ENCODE data around the gene PCDH15.
"Not testable (repeated sequence)": the region's sequence is repeated elsewhere in the genome, so short reads cannot be mapped to it uniquely, and the experiment has no call there.

Gene PCDH15

GRCh38 chr10:54525816-54526215 is 275.2 kb downstream of the PCDH15 start:
- H3K27me3 ChIP-seq (ENCODE audit: control insufficient read depth, insufficient read depth, low read length), result no peaks in the 10 kb centered on the region
- H3K4me3 ChIP-seq (ENCODE audit: low read length), result no peak overlapping the region
- H3K9ac ChIP-seq (ENCODE audit: low read length), result no peak overlapping the region
- no peaks in the 10 kb centered on the region for H3K4me1 ChIP-seq (ENCODE audit: control insufficient read depth, insufficient read depth, low read length)
- H3K36me3 ChIP-seq (ENCODE audit: control insufficient read depth, insufficient read depth, low read length), result no peaks in the 10 kb centered on the region
- H3K9me3 ChIP-seq (ENCODE audit: control insufficient read depth, low read length), result no peaks in the 10 kb centered on the region

GRCh38 chr10:54515244-54515643 is 285.8 kb downstream of the PCDH15 start:
- H3K27me3 ChIP-seq (ENCODE audit: control insufficient read depth, insufficient read depth, low read length); H3K9me3 ChIP-seq (ENCODE audit: control insufficient read depth, low read length); H3K36me3 ChIP-seq (ENCODE audit: control insufficient read depth, insufficient read depth, low read length); H3K4me1 ChIP-seq (ENCODE audit: control insufficient read depth, insufficient read depth, low read length); H3K4me3 ChIP-seq (ENCODE audit: low read length); H3K9ac ChIP-seq (ENCODE audit: low read length): not testable (repeated sequence)

- no peak overlapping the region for H3K9ac ChIP-seq (ENCODE audit: low read length)
- H3K9me3 ChIP-seq (ENCODE audit: control insufficient read depth, low read length), result no peaks in the 10 kb centered on the region
- H3K36me3 ChIP-seq (ENCODE audit: control insufficient read depth, insufficient read depth, low read length), result no peaks in the 10 kb centered on the region
- H3K4me1 ChIP-seq (ENCODE audit: control insufficient read depth, insufficient read depth, low read length), result no peaks in the 10 kb centered on the region
- no peaks in the 10 kb centered on the region for H3K27me3 ChIP-seq (ENCODE audit: control insufficient read depth, insufficient read depth, low read length)
- no peak overlapping the region for H3K4me3 ChIP-seq (ENCODE audit: low read length)
These were observed 297.2 kb downstream of the PCDH15 start for GRCh38 chr10:54503863-54504262.

DNA sequence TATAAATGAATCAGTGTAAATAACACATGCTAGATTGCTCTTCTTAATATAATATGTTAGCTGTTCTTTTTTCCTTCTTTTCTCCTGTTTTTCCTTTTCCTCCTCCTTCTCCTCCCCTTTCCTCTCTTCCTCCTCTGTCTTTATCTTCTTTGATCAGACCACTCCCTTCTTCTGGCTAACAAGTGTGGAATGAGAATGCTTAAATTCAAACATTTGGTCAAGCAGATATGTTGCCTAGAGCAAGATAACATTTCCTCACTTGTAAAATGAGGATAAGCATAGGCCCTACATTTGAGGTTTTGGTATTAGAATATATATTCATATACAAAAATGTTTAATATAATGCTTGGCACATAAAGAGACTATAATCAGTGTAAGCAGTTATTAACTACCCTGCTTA is 299.1 kb downstream of the PCDH15 start:
- H3K36me3 ChIP-seq (ENCODE audit: control insufficient read depth, insufficient read depth, low read length), result no peaks in the 10 kb centered on the region
- H3K4me3 ChIP-seq (ENCODE audit: low read length), result no peak overlapping the region
- H3K9me3 ChIP-seq (ENCODE audit: control insufficient read depth, low read length), result no peaks in the 10 kb centered on the region
- no peaks in the 10 kb centered on the region for H3K27me3 ChIP-seq (ENCODE audit: control insufficient read depth, insufficient read depth, low read length)
- no peaks in the 10 kb centered on the region for H3K4me1 ChIP-seq (ENCODE audit: control insufficient read depth, insufficient read depth, low read length)
- H3K9ac ChIP-seq (ENCODE audit: low read length), result no peak overlapping the region

DNA sequence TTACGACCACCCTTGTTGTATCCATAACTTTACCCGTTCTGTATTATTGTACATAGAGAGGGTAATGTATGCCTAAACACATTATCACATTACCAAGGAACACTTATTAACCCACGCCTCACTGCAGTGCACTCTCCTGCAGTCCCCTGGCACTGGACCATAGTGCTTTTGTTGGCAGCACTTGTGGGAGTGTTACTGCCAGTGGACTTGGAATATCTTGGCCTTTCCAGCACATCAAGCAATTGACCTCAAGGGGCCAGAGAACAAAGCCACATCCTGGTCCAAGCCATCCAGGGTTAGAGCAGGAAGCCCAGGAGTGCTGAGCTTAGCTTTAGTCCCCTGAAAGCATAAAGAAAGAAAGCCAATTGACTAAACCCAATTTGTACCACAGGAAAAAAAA is 304.2 kb downstream of the PCDH15 start:
- Histone ChIP-seq H3K4me1 (ENCODE audit: control insufficient read depth, insufficient read depth, low read length) (no peaks in the 10 kb centered on the region), H3K9ac (ENCODE audit: low read length) (no peak overlapping the region), H3K4me3 (ENCODE audit: low read length) (no peak overlapping the region), H3K9me3 (ENCODE audit: control insufficient read depth, low read length) (no peaks in the 10 kb centered on the region), H3K27me3 (ENCODE audit: control insufficient read depth, insufficient read depth, low read length) (no peaks in the 10 kb centered on the region), H3K36me3 (ENCODE audit: control insufficient read depth, insufficient read depth, low read length) (no peaks in the 10 kb centered on the region)

GRCh38 chr10:54487743-54488142 is 313.3 kb downstream of the PCDH15 start:
- Histone ChIP-seq H3K9me3 (ENCODE audit: control insufficient read depth, low read length) (no peaks in the 10 kb centered on the region), H3K9ac (ENCODE audit: low read length) (no peak overlapping the region), H3K4me1 (ENCODE audit: control insufficient read depth, insufficient read depth, low read length) (no peaks in the 10 kb centered on the region), H3K4me3 (ENCODE audit: low read length) (no peak overlapping the region), H3K36me3 (ENCODE audit: control insufficient read depth, insufficient read depth, low read length) (no peaks in the 10 kb centered on the region), H3K27me3 (ENCODE audit: control insufficient read depth, insufficient read depth, low read length) (no peaks in the 10 kb centered on the region)

- Histone ChIP-seq H3K27me3 (ENCODE audit: control insufficient read depth, insufficient read depth, low read length) (no peaks in the 10 kb centered on the region), H3K9ac (ENCODE audit: low read length) (no peak overlapping the region)
These were observed 315.1 kb downstream of the PCDH15 start for GRCh38 chr10:54485971-54486370.

GRCh38 chr10:54484186-54484585 is 316.8 kb downstream of the PCDH15 start:
- Histone ChIP-seq H3K4me1 (ENCODE audit: control insufficient read depth, insufficient read depth, low read length) (no peaks in the 10 kb centered on the region), H3K4me3 (ENCODE audit: low read length) (no peak overlapping the region), H3K9ac (ENCODE audit: low read length) (no peak overlapping the region), H3K36me3 (ENCODE audit: control insufficient read depth, insufficient read depth, low read length) (no peaks in the 10 kb centered on the region), H3K27me3 (ENCODE audit: control insufficient read depth, insufficient read depth, low read length) (no peaks in the 10 kb centered on the region), H3K9me3 (ENCODE audit: control insufficient read depth, low read length) (no peaks in the 10 kb centered on the region)

More at GRCh38 chr10:54485971-54486370, 315.1 kb downstream of the PCDH15 start:
- H3K36me3 ChIP-seq (ENCODE audit: control insufficient read depth, insufficient read depth, low read length), result no peaks in the 10 kb centered on the region
- H3K4me3 ChIP-seq (ENCODE audit: low read length), result no peak overlapping the region
- no peaks in the 10 kb centered on the region for H3K4me1 ChIP-seq (ENCODE audit: control insufficient read depth, insufficient read depth, low read length)
- H3K9me3 ChIP-seq (ENCODE audit: control insufficient read depth, low read length), result no peaks in the 10 kb centered on the region

- Histone ChIP-seq H3K27me3 (ENCODE audit: control insufficient read depth, insufficient read depth, low read length) (no peaks in the 10 kb centered on the region), H3K9me3 (ENCODE audit: control insufficient read depth, low read length) (no peaks in the 10 kb centered on the region), H3K36me3 (ENCODE audit: control insufficient read depth, insufficient read depth, low read length) (no peaks in the 10 kb centered on the region), H3K4me1 (ENCODE audit: control insufficient read depth, insufficient read depth, low read length) (no peaks in the 10 kb centered on the region), H3K9ac (ENCODE audit: low read length) (no peak overlapping the region), H3K4me3 (ENCODE audit: low read length) (no peak overlapping the region)
These were observed 322.4 kb downstream of the PCDH15 start for GRCh38 chr10:54478601-54479000.

DNA sequence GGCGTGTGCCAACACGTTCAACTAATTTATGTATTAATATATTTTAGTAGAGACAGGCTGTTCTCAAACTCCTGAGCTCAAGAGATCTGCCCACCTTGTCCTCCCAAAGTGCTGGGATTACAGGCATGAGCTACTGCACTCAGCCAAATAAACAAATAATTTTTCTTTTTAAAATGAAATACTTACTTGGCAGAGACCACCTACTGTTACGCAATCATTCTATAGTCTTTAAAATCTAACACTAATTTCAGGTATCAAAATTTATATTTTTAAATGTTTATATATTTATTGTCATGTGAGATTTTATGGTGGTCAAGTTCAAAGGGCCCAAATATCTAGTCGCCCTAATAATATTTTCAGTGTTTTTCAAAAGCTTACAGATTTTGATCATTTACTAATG is 323.3 kb downstream of the PCDH15 start:
- Histone ChIP-seq H3K4me3 (ENCODE audit: low read length) (no peak overlapping the region), H3K9me3 (ENCODE audit: control insufficient read depth, low read length) (no peaks in the 10 kb centered on the region), H3K4me1 (ENCODE audit: control insufficient read depth, insufficient read depth, low read length) (no peaks in the 10 kb centered on the region), H3K9ac (ENCODE audit: low read length) (no peak overlapping the region), H3K27me3 (ENCODE audit: control insufficient read depth, insufficient read depth, low read length) (no peaks in the 10 kb centered on the region), H3K36me3 (ENCODE audit: control insufficient read depth, insufficient read depth, low read length) (no peaks in the 10 kb centered on the region)

DNA sequence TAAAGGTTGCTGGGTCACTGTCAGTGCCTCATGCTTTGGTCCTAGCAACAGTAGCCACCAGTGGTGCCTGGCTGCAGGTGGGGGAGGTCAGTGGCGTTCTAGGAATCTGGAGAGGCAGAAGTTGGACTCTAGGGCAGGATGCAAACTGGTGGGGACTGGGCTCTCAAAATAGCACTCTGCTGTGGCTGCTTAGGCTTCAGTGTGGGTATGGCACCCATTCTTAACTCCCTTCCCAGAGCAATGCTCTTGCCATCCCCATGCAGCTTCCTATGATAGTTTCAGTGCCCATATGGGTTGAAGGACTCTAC is 330.8 kb downstream of the PCDH15 start:
- H3K4me3 ChIP-seq (ENCODE audit: low read length), result no peak overlapping the region
- H3K27me3 ChIP-seq (ENCODE audit: control insufficient read depth, insufficient read depth, low read length), result no peaks in the 10 kb centered on the region
- H3K9me3 ChIP-seq (ENCODE audit: control insufficient read depth, low read length), result no peaks in the 10 kb centered on the region
- H3K4me1 ChIP-seq (ENCODE audit: control insufficient read depth, insufficient read depth, low read length), result no peaks in the 10 kb centered on the region
- H3K9ac ChIP-seq (ENCODE audit: low read length), result no peak overlapping the region
- no peaks in the 10 kb centered on the region for H3K36me3 ChIP-seq (ENCODE audit: control insufficient read depth, insufficient read depth, low read length)

- Histone ChIP-seq H3K4me3 (ENCODE audit: low read length) (no peak overlapping the region), H3K36me3 (ENCODE audit: control insufficient read depth, insufficient read depth, low read length) (no peaks in the 10 kb centered on the region), H3K27me3 (ENCODE audit: control insufficient read depth, insufficient read depth, low read length) (no peaks in the 10 kb centered on the region), H3K4me1 (ENCODE audit: control insufficient read depth, insufficient read depth, low read length) (no peaks in the 10 kb centered on the region), H3K9ac (ENCODE audit: low read length) (no peak overlapping the region), H3K9me3 (ENCODE audit: control insufficient read depth, low read length) (no peaks in the 10 kb centered on the region)
These were observed 331.3 kb downstream of the PCDH15 start for GRCh38 chr10:54469587-54470323.

DNA sequence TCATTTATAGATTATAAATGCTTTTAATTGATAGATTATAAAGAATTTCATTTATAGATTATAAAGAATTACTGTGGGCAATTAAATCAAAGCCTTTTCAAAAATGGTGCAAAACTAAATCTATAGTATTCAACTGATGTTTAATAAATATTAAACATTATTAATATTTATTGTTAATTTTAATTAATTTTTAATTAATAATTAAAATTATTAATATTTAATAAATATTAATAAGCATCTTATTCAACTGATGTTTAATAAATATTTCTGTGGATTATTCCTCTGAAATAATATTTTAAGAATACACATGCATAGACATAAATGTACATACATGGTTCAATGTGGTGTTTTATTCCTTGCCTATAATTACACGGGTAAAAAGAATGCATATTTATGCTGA is 346.8 kb downstream of the PCDH15 start:
- Histone ChIP-seq H3K27me3 (ENCODE audit: control insufficient read depth, insufficient read depth, low read length) (no peaks in the 10 kb centered on the region), H3K4me1 (ENCODE audit: control insufficient read depth, insufficient read depth, low read length) (no peaks in the 10 kb centered on the region), H3K9me3 (ENCODE audit: control insufficient read depth, low read length) (no peaks in the 10 kb centered on the region), H3K4me3 (ENCODE audit: low read length) (no peak overlapping the region), H3K36me3 (ENCODE audit: control insufficient read depth, insufficient read depth, low read length) (no peaks in the 10 kb centered on the region), H3K9ac (ENCODE audit: low read length) (no peak overlapping the region)

Measured in mucosa of stomach (tissue), 1 donor.